Measurements from ENCODE around the gene SLC4A8. TPM values are rescaled to one million over a fixed set of nuclear protein-coding genes. Genes with fewer than 3 reads are reported as not detected.

SLC4A8 gene
- total RNA-seq, 1 donor from 2014 or later = 6.8 TPM

DNA sequence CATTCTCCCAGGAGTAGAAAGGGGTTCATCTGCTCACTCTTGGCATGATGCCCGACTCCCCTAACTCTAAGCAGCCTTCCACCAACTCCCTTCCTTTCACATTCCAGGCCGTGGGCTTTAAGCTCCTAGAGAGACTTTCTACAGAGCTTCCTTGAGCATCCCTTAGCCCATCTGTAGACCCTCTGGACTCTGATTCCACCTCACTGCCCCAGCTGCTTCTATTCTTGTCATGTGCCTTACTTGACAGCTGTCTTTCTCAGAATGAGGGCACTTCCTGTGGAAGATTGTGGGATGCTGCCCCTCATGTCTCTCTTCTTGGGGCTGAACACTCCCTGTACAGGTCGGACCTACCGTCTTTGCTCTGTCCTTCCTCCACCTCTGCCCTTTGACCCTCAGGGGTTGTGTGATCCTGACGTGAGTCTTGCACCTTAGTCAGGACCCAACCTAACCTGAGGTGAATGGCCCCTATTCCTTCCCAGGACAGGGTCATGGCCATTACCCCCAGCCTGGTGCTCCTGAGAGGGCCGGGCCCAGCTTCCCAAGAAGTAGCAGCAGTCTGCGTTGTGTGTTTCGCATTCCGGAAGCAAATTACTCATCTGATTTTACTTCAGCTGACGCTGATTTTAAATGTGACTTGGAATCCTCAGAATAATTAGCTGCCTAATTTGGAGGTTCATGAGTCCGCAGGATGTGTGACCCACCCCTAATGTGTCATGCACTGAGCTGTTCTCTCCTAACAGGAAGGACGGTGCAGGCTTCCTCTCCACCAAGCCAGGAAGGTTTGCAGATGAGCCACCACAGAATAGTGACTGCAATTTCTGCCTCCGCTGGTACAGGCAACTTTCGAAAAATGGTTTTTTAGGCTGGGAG, 30.7 kb upstream of the SLC4A8 start:
- intact Hi-C loops (cut with micrococcal nuclease) = no loop called here

DNA sequence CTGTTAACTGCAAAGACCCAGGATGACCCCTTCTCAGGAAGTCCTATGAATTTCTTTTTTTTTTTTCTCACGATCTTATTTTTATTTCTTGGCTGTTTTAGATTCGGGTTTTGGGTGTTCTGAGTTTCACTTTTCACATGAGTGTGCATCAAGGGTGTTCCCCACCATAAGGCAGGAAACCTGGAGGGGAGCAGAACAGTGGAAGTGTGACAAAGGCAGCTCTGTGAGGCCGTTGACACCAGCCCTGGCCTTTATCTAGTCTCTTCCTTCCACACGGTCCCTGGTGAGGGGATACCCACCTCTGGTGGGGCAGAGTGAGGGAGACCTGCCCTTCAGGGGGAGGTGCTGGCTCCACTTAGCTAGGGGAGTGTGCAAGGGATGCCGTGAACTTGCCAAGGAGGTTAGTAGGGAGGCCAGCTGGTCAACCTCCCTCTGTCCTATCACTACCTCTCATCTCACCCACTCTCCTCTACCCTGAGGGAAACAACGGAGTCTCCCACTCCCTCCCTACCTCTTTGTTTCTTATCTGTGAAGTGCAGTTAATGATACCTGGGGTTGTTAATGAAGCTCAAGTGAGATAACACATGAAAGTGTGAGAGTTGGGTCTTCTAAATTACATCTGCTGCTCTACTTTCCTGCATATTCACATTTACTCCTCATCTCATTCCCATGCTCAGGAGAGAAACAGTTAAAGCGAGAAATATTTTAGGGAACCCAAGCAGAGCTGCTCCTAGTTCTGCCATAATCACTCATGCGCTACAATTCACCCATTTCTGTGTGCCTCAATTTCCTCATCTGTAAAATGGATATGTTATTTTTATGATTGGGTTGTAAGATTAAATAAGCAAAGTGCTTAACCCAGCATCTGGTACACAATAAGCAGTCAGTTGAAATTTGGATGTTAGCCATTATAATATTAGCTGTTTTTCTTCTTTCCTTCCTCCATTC, 29.1 kb upstream of the SLC4A8 start:
- intact Hi-C loops (cut with micrococcal nuclease) = loop anchor here (1.0 kb wide), 1 partner anchor 26 kb away; no protein-coding TSS in a partner anchor

DNA sequence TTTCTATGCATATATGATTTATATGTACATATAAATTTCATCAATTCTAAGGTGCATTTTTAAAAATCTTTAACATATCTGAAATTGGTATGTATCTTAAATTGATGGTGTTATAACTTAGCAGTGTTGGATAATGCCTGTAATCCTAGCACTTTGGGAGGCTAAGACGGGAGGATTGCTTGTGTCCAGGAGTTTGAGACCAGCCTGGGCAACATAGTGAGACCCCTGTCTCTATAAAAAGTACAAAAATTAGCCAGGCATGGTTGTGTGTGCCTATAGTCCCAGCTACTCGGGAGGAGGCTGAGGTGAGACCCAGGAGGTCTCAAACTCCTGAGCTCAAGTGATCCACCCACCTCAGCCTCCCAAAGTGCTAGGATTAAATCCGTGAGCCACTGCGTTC, 27.0 kb upstream of the SLC4A8 start:
- intact Hi-C loops (cut with micrococcal nuclease) = no loop called here

DNA sequence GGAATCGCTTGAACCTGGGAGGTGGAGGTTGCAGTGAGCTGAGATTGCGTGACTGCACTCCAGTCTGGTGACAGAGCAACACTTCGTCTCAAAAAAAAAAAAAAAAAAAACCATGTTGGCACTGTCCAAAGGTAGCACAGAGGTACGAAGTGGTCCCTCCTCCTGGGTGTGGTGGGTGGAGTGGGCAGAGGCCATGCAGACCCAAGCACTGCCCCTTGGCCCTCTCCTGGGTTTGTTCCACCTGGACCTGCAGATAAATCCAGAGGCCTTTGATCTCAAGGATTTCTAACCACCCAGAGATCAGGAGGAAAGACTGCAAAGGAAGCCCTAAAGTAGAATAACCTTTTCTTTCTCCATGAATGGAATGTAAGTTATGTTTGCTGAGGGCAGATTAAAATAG, 24.7 kb upstream of the SLC4A8 start:
- intact Hi-C loops (cut with micrococcal nuclease) = no loop called here

- intact Hi-C loops (cut with micrococcal nuclease) = no loop called here
These were observed 23.6 kb upstream of the SLC4A8 start for GRCh38 chr12:51401020-51401419.

GRCh38 chr12:51401486-51401885, 23.1 kb upstream of the SLC4A8 start:
- intact Hi-C loops (cut with micrococcal nuclease) = no loop called here

GRCh38 chr12:51401900-51402299, 22.7 kb upstream of the SLC4A8 start:
- intact Hi-C loops (cut with micrococcal nuclease) = no loop called here

GRCh38 chr12:51403159-51403558, 21.5 kb upstream of the SLC4A8 start:
- intact Hi-C loops (cut with micrococcal nuclease) = no loop called here

DNA sequence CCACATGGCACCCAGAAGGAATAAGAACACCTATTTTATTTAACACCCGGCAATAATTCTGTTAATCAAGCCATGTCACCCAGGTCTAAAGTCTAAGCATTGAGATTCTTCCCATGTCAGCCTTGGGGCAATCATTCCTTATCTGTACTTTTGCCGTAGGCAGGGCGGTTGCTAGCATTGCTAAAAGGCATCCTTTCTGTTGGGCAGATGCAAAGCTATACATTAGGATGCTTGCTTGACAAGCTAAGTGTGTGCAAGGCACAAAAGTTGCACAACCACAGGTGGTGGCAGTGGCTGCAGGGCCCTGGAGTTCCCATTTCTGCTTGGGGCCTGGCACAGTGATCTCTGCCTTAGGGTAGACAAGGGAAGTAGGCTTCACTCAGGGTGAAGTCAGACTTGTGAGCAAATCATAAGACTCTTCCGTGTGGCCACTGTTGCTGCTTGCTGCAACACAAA, 20.9 kb upstream of the SLC4A8 start:
- intact Hi-C loops (cut with micrococcal nuclease) = no loop called here

DNA sequence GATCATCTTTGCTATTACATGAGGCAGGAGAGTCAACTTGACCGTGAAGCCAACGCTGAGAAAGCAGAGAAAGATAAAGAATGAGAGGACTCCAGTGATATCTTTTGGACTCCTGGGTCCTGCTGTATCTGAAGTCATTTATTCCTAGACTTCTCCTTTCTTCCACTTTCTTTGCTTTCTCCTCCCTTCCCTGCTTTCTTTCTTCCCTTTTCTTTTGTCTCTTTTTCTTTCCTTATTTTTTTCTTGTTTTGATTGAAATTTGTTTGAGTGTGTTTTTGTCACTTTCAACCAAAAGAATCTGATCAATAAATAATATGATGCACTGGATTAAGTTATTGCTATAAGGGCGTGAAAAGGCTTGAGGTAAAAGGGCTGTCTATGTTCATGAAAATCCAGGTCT, 20.0 kb upstream of the SLC4A8 start:
- intact Hi-C loops (cut with micrococcal nuclease) = no loop called here

- intact Hi-C loops (cut with micrococcal nuclease) = no loop called here
These were observed 18.8 kb upstream of the SLC4A8 start for GRCh38 chr12:51405801-51406207.

DNA sequence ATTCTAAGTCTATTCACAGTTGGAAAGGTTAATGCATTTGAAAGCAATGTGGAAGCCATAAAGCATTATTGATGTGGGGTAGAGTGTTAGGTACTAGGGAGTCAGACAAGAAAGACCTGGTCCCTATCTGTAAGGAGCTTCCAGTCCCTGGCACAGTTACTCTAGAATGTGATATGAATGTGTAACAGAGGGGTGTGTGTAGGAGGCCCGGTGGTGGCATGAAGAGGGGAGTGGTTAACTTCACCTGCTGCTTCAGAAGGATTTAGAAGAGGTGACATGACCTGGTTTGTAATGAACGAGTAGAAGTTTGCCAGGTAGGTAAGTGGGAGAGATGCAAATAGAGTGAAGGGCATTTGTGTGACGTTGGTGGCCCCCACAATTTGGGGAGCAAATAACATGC, 18.3 kb upstream of the SLC4A8 start:
- intact Hi-C loops (cut with micrococcal nuclease) = no loop called here

- intact Hi-C loops (cut with micrococcal nuclease) = no loop called here
These were observed 17.8 kb upstream of the SLC4A8 start for GRCh38 chr12:51406859-51407258.

- intact Hi-C loops (cut with micrococcal nuclease) = no loop called here
These were observed 17.0 kb upstream of the SLC4A8 start for GRCh38 chr12:51407604-51408003.

- intact Hi-C loops (cut with micrococcal nuclease) = no loop called here
These were observed 14.8 kb upstream of the SLC4A8 start for GRCh38 chr12:51409846-51410245.

- intact Hi-C loops (cut with micrococcal nuclease) = no loop called here
These were observed 11.5 kb upstream of the SLC4A8 start for GRCh38 chr12:51413149-51413548.

DNA sequence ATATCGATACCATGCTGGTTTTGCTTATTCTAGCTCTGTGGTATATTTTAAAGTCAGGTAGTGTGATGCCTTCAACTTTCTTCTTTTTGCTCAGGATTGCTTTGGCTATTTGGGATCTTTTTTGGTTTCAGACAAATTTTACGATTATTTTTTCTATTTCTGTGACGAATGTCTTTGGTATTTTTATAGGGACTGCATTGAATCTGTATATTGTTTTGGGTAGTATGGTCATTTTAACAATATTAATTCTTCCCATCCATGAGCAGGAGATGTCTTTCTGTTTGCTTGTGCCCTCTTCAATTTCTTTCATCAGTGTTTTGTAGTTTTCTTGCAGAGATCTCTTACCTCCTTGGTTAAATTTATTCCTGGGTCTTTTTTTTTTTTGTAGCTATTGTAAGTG, 10.8 kb upstream of the SLC4A8 start:
- intact Hi-C loops (cut with micrococcal nuclease) = no loop called here

DNA sequence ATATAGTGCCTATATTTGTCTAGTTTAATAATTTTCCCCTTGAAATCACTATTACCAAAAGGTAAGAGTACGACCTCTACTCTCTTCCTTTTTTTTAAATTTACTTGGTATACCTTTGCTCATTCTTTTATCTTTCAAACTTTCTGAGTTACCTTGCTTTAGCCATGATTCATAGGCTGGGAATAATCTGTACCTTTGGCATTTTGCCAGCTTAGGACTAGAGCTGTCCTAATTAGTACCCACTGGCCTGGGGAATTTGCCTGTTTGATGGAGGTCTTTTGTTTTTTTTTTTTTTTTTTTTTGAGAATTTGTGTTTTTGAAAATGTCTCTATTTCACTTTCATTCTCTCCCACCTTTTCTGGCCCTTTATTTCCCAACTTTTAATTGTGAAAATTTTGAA, 8.7 kb upstream of the SLC4A8 start:
- intact Hi-C loops (cut with micrococcal nuclease) = no loop called here

- intact Hi-C loops (cut with micrococcal nuclease) = no loop called here
These were observed 6.8 kb upstream of the SLC4A8 start for GRCh38 chr12:51417826-51418225.

GRCh38 chr12:51419425-51420193, 5.0 kb upstream of the SLC4A8 start:
- intact Hi-C loops (cut with micrococcal nuclease) = loop anchor here (2.0 kb wide), 1 partner anchor 561 kb away; no protein-coding TSS in a partner anchor

DNA sequence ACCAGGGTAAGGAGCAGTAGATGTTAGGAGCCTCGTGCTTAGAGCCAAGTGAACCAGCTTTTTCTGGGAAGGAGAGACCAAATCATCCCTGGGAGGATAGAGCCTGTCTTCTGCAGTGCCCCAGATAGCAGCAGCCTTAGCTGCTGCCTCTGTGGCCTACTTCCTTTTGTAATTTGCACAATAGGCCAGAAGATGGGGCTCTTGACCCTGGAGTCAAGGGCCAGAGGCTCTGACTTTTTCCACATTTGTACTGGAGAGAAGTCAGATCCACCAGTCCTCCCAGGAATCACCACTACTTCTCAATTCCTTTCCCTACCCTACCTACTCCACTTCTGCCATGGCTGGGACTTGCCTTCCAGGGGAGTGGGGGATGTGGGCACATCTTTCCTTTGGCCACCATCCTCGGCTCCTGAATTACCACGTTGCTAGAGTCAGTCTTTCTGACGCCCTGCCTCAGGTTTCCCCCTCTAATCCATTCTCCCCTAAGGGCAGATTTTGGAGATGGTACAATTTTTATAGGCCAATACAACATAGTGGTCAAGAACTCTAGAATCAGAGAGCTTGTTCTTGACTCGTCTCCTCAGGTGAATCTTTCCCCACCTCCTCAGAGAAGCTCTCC, 3.3 kb upstream of the SLC4A8 start:
- intact Hi-C loops (cut with micrococcal nuclease) = loop anchor here (1.0 to 2.0 kb wide), 9 partner anchors 30 to 559 kb away; partner anchors contain the start of gene GALNT6
